ENCODE measurements around the gene LIN7A. TPM values are rescaled to one million over a fixed set of nuclear protein-coding genes. Genes with fewer than 3 reads are reported as not detected.

LIN7A gene
- total RNA-seq, 2 experiments from 2014 or later: not detected

DNA sequence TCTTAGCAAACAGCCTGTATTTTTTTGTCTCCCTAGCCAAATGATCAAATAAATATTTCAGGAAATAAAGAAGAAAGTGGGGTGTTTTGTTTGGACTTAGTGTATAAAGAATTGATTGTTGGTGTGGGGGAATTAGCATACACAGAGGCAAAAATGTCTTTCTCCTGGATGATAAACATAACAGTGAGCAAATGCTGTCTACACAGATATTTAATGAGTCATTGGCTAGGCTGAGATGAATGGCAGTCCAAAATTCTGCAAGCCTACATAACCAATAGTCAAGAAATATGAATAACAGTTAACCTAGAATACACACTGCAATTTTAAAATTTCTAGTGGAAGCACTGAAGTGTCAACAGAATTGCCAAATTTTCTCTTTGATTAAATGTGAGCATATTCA is 185.3 kb downstream of the LIN7A start:
- no peak overlapping the region for H3K27ac ChIP-seq (ENCODE audit: low read depth in 1 of 2, low read length in 2 of 2)
- ChIA-PET POLR2A (no interaction called here), CTCF (no interaction called here)
- no peak overlapping the region for H3K4me3 ChIP-seq (ENCODE audit: low read length)
- no peak overlapping the region for H3K4me3 Mint-ChIP-seq
- no peak for TF ChIP-seq CTCF (IDR thresholded peaks at IDR 0.05)
- H3K9me3 Mint-ChIP-seq: peaks cover 2% of the 10 kb centered on the region
- no peaks in the 10 kb centered on the region for H3K36me3 ChIP-seq (ENCODE audit: insufficient read depth, low read length)
- no peaks in the 10 kb centered on the region for H3K27me3 Mint-ChIP-seq
- H3K4me1 ChIP-seq (ENCODE audit: insufficient read depth, low read length): no peaks in the 10 kb centered on the region
- no peaks in the 10 kb centered on the region for H3K4me1 Mint-ChIP-seq (ENCODE audit: low read depth)
- H3K9me3 ChIP-seq (ENCODE audit: control insufficient read depth in 1 of 2, insufficient read depth in 1 of 2, low read length in 2 of 2): no peaks in the 10 kb centered on the region
- ATAC-seq (ENCODE audit: poor library complexity) (no peak), DNase-seq (no peak)
- H3K27me3 ChIP-seq (ENCODE audit: control insufficient read depth in 1 of 2, insufficient read depth in 2 of 2, low read length in 2 of 2): no peaks in the 10 kb centered on the region
- intact Hi-C loops (cut with DNase I, micrococcal nuclease): no loop called here
- no peaks in the 10 kb centered on the region for H3K36me3 Mint-ChIP-seq (ENCODE audit: low read depth)
- no peak overlapping the region for H3K27ac Mint-ChIP-seq

- Mint-ChIP-seq H3K4me1 (ENCODE audit: low read depth) (no peaks in the 10 kb centered on the region), H3K27ac (no peak overlapping the region), H3K9me3 (peaks cover 2% of the 10 kb centered on the region), H3K36me3 (ENCODE audit: low read depth) (no peaks in the 10 kb centered on the region), H3K27me3 (no peaks in the 10 kb centered on the region), H3K4me3 (no peak overlapping the region)
- TF ChIP-seq CTCF (IDR thresholded peaks at IDR 0.05): no peak
- no peaks in the 10 kb centered on the region for H3K27me3 ChIP-seq (ENCODE audit: control insufficient read depth in 1 of 2, insufficient read depth in 2 of 2, low read length in 2 of 2)
- H3K4me3 ChIP-seq (ENCODE audit: low read length): no peak overlapping the region
- no peaks in the 10 kb centered on the region for H3K4me1 ChIP-seq (ENCODE audit: insufficient read depth, low read length)
- no peaks in the 10 kb centered on the region for H3K9me3 ChIP-seq (ENCODE audit: control insufficient read depth in 1 of 2, insufficient read depth in 1 of 2, low read length in 2 of 2)
- no peak overlapping the region for H3K27ac ChIP-seq (ENCODE audit: low read depth in 1 of 2, low read length in 2 of 2)
- ChIA-PET CTCF (no interaction called here), POLR2A (no interaction called here)
- ATAC-seq (ENCODE audit: poor library complexity) (no peak), DNase-seq (no peak)
- intact Hi-C loops (cut with DNase I, micrococcal nuclease): no loop called here
- no peaks in the 10 kb centered on the region for H3K36me3 ChIP-seq (ENCODE audit: insufficient read depth, low read length)
Measured at GRCh38 chr12:80749456-80749855, 188.3 kb downstream of the LIN7A start.

- H3K36me3 Mint-ChIP-seq (ENCODE audit: low read depth): no peaks in the 10 kb centered on the region
- POLR2A ChIA-PET: no interaction called here
Measured at GRCh38 chr12:80747800-80748199, 189.9 kb downstream of the LIN7A start.

More at GRCh38 chr12:80747800-80748199, 189.9 kb downstream of the LIN7A start:
- DNase-seq: no peak
- no peak overlapping the region for H3K27ac ChIP-seq (ENCODE audit: low read depth in 1 of 2, low read length in 2 of 2)
- no peak for ATAC-seq (ENCODE audit: poor library complexity)
- H3K4me3 Mint-ChIP-seq: no peak overlapping the region
- no peaks in the 10 kb centered on the region for H3K4me1 ChIP-seq (ENCODE audit: insufficient read depth, low read length)
- H3K9me3 Mint-ChIP-seq: peaks cover 2% of the 10 kb centered on the region
- no peaks in the 10 kb centered on the region for H3K36me3 ChIP-seq (ENCODE audit: insufficient read depth, low read length)
- H3K4me1 Mint-ChIP-seq (ENCODE audit: low read depth): no peaks in the 10 kb centered on the region
- CTCF ChIA-PET: no interaction called here
- no peak overlapping the region for H3K4me3 ChIP-seq (ENCODE audit: low read length)
- peaks cover 0 to 3% of the 10 kb centered on the region in 2 experiments for H3K9me3 ChIP-seq (ENCODE audit: control insufficient read depth in 1 of 2, insufficient read depth in 1 of 2, low read length in 2 of 2)
- intact Hi-C loops (cut with DNase I, micrococcal nuclease): no loop called here
- no peaks in the 10 kb centered on the region for H3K27me3 Mint-ChIP-seq
- H3K27ac Mint-ChIP-seq: no peak overlapping the region
- TF ChIP-seq CTCF (IDR thresholded peaks at IDR 0.05): no peak
- no peaks in the 10 kb centered on the region for H3K27me3 ChIP-seq (ENCODE audit: control insufficient read depth in 1 of 2, insufficient read depth in 2 of 2, low read length in 2 of 2)

All from CD4-positive, alpha-beta T cell (primary cell).